Measurements from ENCODE around the gene RIPK3.

The RIPK3 gene

DNA sequence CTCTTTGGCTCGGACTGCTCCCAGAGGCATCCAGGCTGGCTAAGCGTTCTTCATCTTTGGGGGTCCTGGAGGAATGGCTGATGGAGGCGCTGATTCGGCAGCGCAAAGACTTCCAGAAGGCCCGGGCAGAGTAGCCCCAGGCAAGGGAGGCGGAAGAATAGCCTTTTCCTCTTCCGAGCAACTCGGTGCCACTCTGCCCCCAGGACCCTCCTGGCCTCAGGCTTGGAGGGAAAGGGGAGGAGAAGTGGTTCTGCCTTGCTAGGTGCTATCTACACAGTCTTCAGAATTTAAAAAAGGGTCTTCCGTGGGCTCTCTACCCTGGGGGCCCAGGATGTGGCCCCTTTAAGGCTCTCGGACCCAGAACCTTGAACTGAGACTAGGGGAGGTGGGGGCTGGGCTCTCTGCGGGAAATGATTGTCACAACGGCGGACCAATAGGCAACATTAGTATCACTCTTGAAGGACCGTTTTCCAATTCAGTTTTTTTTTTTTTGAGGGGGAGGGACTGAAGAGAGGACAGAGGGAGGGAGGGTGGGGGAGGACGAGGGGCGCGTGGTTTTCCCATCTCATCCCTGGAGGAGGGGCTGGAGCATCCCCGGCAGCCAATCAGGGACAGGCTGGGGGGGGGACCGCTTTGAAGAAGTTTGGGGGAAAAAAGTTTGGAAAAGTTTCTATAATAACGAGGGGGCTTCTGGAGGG is 27.9 kb upstream of the RIPK3 start, which contains the start of gene NFATC4:
Gene NFATC4 (plus strand): TSS at position 671 of the 698 bp plus-strand sequence. CDS start 157 bp downstream, outside the sequence.
- H3K79me2 ChIP-seq = no peaks in the 10 kb centered on the region
- TF ChIP-seq, protein P1, sequence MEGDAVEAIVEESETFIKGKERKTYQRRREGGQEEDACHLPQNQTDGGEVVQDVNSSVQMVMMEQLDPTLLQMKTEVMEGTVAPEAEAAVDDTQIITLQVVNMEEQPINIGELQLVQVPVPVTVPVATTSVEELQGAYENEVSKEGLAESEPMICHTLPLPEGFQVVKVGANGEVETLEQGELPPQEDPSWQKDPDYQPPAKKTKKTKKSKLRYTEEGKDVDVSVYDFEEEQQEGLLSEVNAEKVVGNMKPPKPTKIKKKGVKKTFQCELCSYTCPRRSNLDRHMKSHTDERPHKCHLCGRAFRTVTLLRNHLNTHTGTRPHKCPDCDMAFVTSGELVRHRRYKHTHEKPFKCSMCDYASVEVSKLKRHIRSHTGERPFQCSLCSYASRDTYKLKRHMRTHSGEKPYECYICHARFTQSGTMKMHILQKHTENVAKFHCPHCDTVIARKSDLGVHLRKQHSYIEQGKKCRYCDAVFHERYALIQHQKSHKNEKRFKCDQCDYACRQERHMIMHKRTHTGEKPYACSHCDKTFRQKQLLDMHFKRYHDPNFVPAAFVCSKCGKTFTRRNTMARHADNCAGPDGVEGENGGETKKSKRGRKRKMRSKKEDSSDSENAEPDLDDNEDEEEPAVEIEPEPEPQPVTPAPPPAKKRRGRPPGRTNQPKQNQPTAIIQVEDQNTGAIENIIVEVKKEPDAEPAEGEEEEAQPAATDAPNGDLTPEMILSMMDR (IDR thresholded peaks at IDR 0.05) = no peak
- peak within 1 kb of the TSS; percentile 96 for H2AFZ ChIP-seq
- no peaks in the 10 kb centered on the region for H3K9me3 ChIP-seq (ENCODE audit: control insufficient read depth, low read length)
- peak within 1 kb of the TSS; percentile 87 for H3K4me3 ChIP-seq (ENCODE audit: low read depth, low read length)
- no peaks in the 10 kb centered on the region for H3K36me3 ChIP-seq (ENCODE audit: control insufficient read depth, insufficient read depth, low read length)
- H3K27me3 ChIP-seq (ENCODE audit: control insufficient read depth, insufficient read depth, low read length) = no peaks in the 10 kb centered on the region
- H3K4me2 ChIP-seq (ENCODE audit: low read length) = peak within 1 kb of the TSS; percentile 99
- peak within 1 kb of the TSS; percentile 87 for H3K27ac ChIP-seq
- peak within 1 kb of the TSS; percentile 40 for H3K9ac ChIP-seq
- H3K4me1 ChIP-seq = peaks cover 20% of the 10 kb centered on the region

DNA sequence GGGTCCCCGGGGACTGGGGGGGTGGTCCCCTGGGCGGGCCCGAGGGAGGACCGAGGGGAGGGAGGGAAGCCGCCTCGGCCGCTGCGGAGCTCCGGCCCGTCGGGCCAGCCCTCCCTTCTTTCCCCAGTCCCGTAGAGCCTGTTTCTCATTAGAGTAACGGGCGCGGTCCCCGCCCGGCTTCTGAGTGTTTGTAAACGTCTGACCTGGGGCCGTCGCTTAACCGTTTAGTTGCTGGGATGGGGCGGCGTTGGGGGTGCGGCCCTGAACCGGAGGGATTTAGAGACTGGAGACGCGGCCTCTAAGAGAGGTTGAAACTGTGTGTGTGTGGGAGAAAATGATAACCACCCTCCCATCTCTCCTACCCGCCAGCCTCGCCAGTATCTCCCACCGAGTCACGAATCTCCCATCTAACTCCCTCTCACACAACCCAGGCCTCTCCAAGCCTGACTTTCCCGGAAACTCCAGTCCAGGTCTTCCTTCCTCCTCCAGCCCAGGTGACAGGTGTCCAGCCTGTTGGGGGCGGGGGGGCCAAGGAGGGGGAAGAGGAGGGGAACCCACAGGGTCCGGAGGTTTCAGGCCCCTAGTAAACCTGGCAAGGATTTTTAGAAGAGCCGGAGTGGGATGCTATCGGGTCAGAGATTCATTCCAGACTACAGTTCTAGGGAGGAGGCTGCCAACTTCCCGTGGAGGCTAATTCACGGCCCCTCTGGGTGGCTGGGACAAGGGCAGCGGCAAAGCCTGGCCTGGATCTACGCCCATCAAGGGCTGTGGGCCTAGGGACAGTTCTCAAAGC is 27.1 kb upstream of the RIPK3 start:
- Histone ChIP-seq H3K27me3 (ENCODE audit: control insufficient read depth, insufficient read depth, low read length) (no peaks in the 10 kb centered on the region), H3K9ac (peak overlapping the region; percentile 40), H3K4me3 (ENCODE audit: low read depth, low read length) (peak overlapping the region; percentile 87), H3K4me1 (peaks cover 20% of the 10 kb centered on the region), H3K9me3 (ENCODE audit: control insufficient read depth, low read length) (no peaks in the 10 kb centered on the region), H3K4me2 (ENCODE audit: low read length) (peak overlapping the region; percentile 99), H2AFZ (peak overlapping the region; percentile 91), H3K79me2 (no peaks in the 10 kb centered on the region), H3K36me3 (ENCODE audit: control insufficient read depth, insufficient read depth, low read length) (no peaks in the 10 kb centered on the region), H3K27ac (peak overlapping the region; percentile 87)
- TF ChIP-seq, protein P1 (IDR thresholded peaks at IDR 0.05) = no peak

DNA sequence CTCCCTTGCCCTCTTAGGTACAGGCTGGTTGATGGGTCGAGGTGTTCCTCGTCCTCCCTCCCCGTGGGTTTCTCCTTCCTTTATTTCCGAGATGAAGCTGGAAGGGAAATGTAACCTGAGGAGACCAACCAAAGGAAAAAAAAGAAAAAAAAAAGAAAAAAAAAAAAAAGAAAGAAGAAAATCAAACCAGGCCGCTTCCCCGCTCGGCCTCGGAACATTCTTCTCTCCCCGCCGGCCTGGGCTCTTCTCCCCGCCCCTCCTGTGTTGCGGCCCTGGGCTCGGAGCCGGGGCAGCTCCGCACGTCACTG is 26.6 kb upstream of the RIPK3 start:
- H3K4me3 ChIP-seq (ENCODE audit: low read depth, low read length) = peak overlapping the region; percentile 87
- peak overlapping the region; percentile 91 for H2AFZ ChIP-seq
- no peaks in the 10 kb centered on the region for H3K27me3 ChIP-seq (ENCODE audit: control insufficient read depth, insufficient read depth, low read length)
- H3K27ac ChIP-seq = peak overlapping the region; percentile 87
- no peaks in the 10 kb centered on the region for H3K9me3 ChIP-seq (ENCODE audit: control insufficient read depth, low read length)
- no peaks in the 10 kb centered on the region for H3K36me3 ChIP-seq (ENCODE audit: control insufficient read depth, insufficient read depth, low read length)
- peaks cover 20% of the 10 kb centered on the region for H3K4me1 ChIP-seq
- H3K9ac ChIP-seq = peak overlapping the region; percentile 40
- H3K79me2 ChIP-seq = no peaks in the 10 kb centered on the region
- TF ChIP-seq, protein P1 (IDR thresholded peaks at IDR 0.05) = no peak
- H3K4me2 ChIP-seq (ENCODE audit: low read length) = peak overlapping the region; percentile 99

DNA sequence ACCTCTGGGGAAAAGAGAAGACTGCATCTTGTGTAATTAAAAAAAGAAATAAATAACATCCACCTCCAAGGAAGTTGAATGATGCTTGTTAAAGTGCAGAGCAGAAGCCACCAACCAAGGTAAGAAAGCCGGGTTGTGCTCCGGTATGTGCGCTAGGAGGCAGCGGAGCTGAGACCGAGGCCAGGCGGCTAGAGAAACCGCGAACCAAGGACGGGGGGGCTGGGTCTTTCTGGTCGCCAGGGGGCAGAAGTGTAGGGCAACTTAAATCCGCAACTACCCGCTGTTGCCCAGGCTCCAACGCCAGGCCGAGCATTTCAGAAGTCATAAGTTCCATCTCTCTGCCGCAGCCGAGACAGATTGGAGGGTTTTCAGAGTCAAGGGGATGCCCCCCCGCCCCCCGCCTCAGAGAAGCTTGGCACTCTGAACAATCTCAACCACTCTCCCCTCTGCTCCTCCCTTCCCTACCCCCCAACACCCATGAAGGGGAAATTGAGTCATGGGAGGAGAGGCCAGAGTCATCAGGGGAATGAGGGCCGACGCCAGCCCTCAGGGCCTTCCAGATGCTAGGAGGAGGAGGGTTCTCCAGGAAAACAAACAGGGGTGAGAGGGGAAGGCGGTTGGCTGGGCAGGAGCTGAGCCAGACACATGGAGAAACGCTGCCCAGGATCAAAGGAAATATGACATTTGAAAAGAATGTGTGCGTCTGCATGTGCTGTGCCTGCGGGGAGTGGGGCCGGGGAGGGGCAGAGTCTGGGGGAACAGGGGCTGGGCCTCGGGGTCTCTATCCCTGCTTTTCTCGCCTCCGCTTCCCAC is 26.0 kb upstream of the RIPK3 start:
- peaks cover 19% of the 10 kb centered on the region for H3K4me1 ChIP-seq
- no peaks in the 10 kb centered on the region for H3K27me3 ChIP-seq (ENCODE audit: control insufficient read depth, insufficient read depth, low read length)
- peak overlapping the region; percentile 87 for H3K4me3 ChIP-seq (ENCODE audit: low read depth, low read length)
- TF ChIP-seq, protein P1 (IDR thresholded peaks at IDR 0.05) = peak; percentile 94
- peak overlapping the region; percentile 91 for H2AFZ ChIP-seq
- no peaks in the 10 kb centered on the region for H3K9me3 ChIP-seq (ENCODE audit: control insufficient read depth, low read length)
- no peak overlapping the region for H3K9ac ChIP-seq
- no peaks in the 10 kb centered on the region for H3K36me3 ChIP-seq (ENCODE audit: control insufficient read depth, insufficient read depth, low read length)
- H3K79me2 ChIP-seq = no peaks in the 10 kb centered on the region
- peak overlapping the region; percentile 87 for H3K27ac ChIP-seq
- peak overlapping the region; percentile 99 for H3K4me2 ChIP-seq (ENCODE audit: low read length)

Measured in parathyroid adenoma (tissue), 2 donors.